ENCODE results near the gene PTRH2.

- TF ChIP-seq EZH2 (IDR thresholded peaks at IDR 0.05) = no peak
- no peak for TF ChIP-seq ATF3 (IDR thresholded peaks at IDR 0.05)
- no peak for TF ChIP-seq POLR2A (IDR thresholded peaks at IDR 0.05; ENCODE audit: borderline replicate concordance, extremely low read depth, insufficient read depth, insufficient read length)
- TF ChIP-seq CTCF (IDR thresholded peaks at IDR 0.05 in 2 of 3, conservative IDR thresholded peaks at IDR 0.05 in 1 of 3; ENCODE audit: borderline replicate concordance in 1 of 3, insufficient read depth in 1 of 3, low read depth in 2 of 3, low read length in 2 of 3) = no peak
- TF ChIP-seq POLR2AphosphoS5 (IDR thresholded peaks at IDR 0.05; ENCODE audit: low read depth, low read length) = no peak
- TF ChIP-seq TCF7L2 (IDR thresholded peaks at IDR 0.05; ENCODE audit: borderline replicate concordance, extremely low read depth, insufficient read depth, insufficient read length) = no peak
- TF ChIP-seq MAX (IDR thresholded peaks at IDR 0.05) = no peak
- no peak for TF ChIP-seq SP1 (IDR thresholded peaks at IDR 0.05; ENCODE audit: low read depth)
Observed at GRCh38 chr17:59666235-59666634, 41.0 kb downstream of the PTRH2 start.
